Left ventricle myocardium inferior (tissue), 1 donor: ENCODE measurements around the gene ZBTB46. TPM values are rescaled to one million over a fixed set of nuclear protein-coding genes. Genes with fewer than 3 reads are reported as not detected.

ENCODE experiments used
- DNase-seq: peaks from one replicate; pipeline ENCODE4 v3.0.0-alpha.2; 2020
- H3K27ac ChIP-seq: fragments of 200-600 bp; replicated peaks from 2 replicates; pipeline ENCODE4 v1.8.0; 2021
- H3K27me3 ChIP-seq: fragments of 200-600 bp; 2 replicates; pipeline ENCODE4 v1.8.0; 2021; ENCODE audit warnings: low read depth
- H3K36me3 ChIP-seq: fragments of 200-600 bp; 2 replicates; pipeline ENCODE4 v1.8.0; 2021
- H3K4me1 ChIP-seq: fragments of 200-600 bp; 2 replicates; pipeline ENCODE4 v1.8.0; 2021
- H3K4me3 ChIP-seq: fragments of 200-600 bp; 2 replicates; pipeline ENCODE4 v1.8.0; 2021; ENCODE audit warnings: mild to moderate bottlenecking, moderate library complexity
- H3K9me3 ChIP-seq: fragments of 200-600 bp; replicated peaks from 2 replicates; pipeline ENCODE4 v1.8.0; 2021
- intact Hi-C: fragments of 100-400 bp; cut with micrococcal nuclease; formaldehyde crosslinking; loops from one replicate; pipeline ENCODE4 v1.11.0; 2022
- total RNA-seq: library from RNA; stranded (reverse); fragmentation: NEBNext Ultra II Directional; extraction: Animal tissue kit (Norgen Biotek cat#: 25700); gene quantifications from one replicate; pipeline ENCODE4 v1.2.1, GENCODE V29; 2021
- TF ChIP-seq, protein P1 (sequence below): fragments of 200-600 bp; IDR thresholded peaks from 2 replicates; pipeline ENCODE4 v1.8.0; 2021; ENCODE audit warnings: antibody characterized with exemption, mild to moderate bottlenecking, borderline replicate concordance
- donor health status: DM: no; HTN: yes; CAD: no; lungs with severe emphysema.

The ZBTB46 gene
- total RNA-seq, 1 donor from 2014 or later, result 13.6 TPM

DNA sequence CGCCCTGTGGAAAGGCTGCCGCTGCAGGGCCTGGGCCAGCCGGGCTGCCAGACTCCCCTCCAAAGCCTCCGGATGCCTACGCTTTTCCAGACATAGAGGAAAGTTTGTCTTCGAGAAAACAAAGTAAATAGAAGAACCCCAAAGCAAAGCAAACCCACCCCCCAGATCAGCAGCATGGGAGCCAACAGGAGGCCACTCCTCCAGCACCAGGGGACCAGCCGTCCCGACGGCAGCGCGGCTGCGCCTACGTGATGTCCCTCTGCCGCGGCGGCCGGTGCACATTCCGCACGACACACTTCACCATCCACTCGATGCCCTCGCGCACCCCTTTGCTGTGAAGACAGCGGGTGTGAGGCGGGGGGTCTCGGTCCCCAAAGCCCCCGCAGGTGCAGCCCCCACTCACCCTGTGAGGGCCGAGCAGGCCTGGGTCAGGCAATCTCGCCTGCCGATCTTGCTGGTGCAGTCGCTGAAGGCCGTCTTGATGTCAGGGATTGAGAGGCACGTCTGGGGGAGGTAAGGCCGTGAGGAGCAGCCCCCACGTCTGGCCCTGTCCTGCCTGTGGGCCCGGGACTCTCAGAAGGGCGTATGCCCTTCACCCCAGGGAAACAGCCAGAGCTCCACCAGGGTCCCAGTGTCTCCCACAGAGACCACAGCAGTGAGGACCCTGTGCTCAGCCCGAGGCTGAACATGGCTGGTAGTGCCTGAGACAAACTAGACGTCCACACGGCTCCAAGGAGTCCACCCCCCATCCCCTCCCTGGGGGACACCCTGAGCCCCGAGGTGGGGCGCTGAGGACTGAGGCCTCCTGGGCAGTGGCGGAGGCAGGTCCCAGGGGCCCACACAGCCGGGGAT lies 130.6 kb downstream of the ZBTB46 start:
- Histone ChIP-seq H3K36me3 (peaks cover 26% of the 10 kb centered on the region), H3K27ac (no peak overlapping the region), H3K4me3 (no peak overlapping the region), H3K4me1 (peaks cover 60% of the 10 kb centered on the region), H3K27me3 (no peaks in the 10 kb centered on the region), H3K9me3 (no peaks in the 10 kb centered on the region)
- no peak for DNase-seq
- TF ChIP-seq, protein P1, sequence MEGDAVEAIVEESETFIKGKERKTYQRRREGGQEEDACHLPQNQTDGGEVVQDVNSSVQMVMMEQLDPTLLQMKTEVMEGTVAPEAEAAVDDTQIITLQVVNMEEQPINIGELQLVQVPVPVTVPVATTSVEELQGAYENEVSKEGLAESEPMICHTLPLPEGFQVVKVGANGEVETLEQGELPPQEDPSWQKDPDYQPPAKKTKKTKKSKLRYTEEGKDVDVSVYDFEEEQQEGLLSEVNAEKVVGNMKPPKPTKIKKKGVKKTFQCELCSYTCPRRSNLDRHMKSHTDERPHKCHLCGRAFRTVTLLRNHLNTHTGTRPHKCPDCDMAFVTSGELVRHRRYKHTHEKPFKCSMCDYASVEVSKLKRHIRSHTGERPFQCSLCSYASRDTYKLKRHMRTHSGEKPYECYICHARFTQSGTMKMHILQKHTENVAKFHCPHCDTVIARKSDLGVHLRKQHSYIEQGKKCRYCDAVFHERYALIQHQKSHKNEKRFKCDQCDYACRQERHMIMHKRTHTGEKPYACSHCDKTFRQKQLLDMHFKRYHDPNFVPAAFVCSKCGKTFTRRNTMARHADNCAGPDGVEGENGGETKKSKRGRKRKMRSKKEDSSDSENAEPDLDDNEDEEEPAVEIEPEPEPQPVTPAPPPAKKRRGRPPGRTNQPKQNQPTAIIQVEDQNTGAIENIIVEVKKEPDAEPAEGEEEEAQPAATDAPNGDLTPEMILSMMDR, result no peak
- intact Hi-C loops, result no loop called here

DNA sequence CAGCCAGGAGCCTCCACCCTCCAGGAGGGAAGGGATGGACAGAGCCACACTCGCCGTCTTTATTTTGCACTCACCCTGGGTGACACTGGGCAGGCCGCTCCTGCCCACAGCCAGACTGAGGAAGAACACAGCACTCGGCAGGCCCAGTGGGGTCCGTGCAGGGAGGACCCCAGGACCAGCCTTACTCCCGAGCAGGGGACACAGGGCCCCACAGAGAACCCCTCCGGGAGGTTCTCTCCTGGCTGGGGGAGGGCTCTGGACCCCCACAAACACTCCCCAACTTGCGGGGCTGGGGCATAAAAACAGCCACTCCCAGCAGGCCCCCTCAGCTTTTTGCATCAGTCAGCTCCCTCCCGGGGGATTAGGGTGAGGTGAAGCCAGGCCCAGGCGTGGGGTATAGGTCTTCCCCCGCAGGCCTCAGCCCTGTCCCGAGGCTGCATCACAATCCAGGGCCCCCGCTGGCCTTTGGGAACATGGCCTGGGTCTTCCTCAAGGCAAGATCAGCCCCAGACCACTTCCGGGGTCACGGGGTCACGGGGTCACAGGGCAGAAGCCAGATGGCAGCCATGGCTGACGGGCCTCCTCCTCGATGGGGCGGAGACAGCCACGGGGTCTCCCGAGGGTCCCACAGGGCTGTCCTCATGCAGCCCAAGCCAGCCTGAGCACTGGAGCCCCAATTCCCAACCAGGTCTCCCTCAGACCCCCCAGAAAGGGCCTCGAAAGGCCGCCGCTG lies 131.4 kb downstream of the ZBTB46 start:
- H3K36me3 ChIP-seq, result peaks cover 22% of the 10 kb centered on the region
- peaks cover 66% of the 10 kb centered on the region for H3K4me1 ChIP-seq
- H3K4me3 ChIP-seq, result peak overlapping the region; percentile 13
- H3K27me3 ChIP-seq, result no peaks in the 10 kb centered on the region
- intact Hi-C loops, result no loop called here
- H3K9me3 ChIP-seq, result no peaks in the 10 kb centered on the region
- DNase-seq, result no peak
- TF ChIP-seq, protein P1, result no peak
- peak overlapping the region; percentile 53 for H3K27ac ChIP-seq

DNA sequence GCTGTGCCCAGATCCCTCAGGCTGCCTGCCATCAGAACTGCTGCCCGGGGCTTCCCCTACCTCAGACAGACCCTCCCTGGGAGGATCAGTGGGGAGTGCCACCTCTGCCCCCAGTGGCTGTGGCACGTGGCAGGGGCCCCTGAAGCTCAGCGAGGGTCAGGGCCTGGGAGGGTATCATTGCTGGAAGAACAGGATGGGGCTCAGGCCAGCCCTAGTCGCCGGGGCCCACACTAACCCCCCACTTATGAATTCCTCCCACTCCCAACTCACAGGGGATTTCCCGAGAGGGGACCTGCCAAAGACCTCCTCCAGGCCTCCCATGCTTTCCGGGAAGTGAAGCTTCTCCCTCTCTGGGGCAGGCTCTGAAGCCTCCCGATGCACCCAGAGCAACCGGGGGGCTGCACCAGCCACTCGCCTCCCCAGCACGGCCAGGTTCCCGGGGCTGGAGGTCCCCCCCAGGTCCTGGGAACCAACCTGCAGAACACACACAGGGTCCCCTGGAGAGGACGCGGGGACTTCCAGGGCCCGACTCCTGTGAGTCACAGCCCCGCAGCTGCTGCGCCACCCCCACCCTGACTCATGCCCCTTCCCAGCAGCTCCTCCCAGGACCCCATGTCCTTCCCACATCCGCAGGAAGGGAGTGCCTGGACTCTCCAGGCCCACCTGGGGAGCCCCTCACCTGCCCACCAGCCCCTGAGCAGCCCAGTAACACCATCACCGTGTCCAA lies 132.2 kb downstream of the ZBTB46 start:
- TF ChIP-seq, protein P1, result no peak
- H3K36me3 ChIP-seq, result peaks cover 20% of the 10 kb centered on the region
- H3K27ac ChIP-seq, result peak overlapping the region; percentile 53
- no peaks in the 10 kb centered on the region for H3K9me3 ChIP-seq
- peak overlapping the region; percentile 13 for H3K4me3 ChIP-seq
- H3K4me1 ChIP-seq, result peaks cover 70% of the 10 kb centered on the region
- intact Hi-C loops, result no loop called here
- DNase-seq, result no peak
- no peaks in the 10 kb centered on the region for H3K27me3 ChIP-seq

DNA sequence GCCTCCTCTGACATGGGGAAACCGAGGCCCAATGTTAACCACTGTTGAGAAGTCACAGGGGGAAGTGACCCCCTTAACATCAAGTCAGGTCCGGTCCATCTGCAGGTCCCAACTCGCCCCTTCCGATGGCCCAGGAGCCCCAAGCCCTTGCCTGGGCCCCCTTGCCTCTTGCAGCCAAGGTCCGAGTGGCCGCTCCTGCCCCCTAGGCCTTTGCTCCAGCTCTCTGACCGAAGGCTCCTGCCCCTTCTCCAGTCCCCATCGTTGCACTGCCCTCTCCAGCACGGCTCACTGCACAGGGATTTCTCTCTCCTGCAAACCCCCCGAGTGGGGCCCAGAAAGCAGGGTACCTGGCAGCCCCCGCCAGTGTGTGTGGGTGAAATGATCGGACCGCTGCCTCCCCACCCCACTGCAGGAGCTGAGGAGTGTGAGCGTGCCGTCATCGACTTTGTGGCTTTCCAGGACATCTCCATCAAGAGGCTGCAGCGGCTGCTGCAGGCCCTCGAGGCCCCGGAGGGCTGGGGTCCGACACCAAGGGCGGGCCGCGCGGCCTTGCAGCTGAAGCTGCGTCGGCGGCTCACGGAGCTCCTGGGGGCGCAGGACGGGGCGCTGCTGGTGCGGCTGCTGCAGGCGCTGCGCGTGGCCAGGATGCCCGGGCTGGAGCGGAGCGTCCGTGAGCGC lies 133.1 kb downstream of the ZBTB46 start:
- peak overlapping the region; percentile 53 for H3K27ac ChIP-seq
- TF ChIP-seq, protein P1, result no peak
- no peaks in the 10 kb centered on the region for H3K27me3 ChIP-seq
- H3K36me3 ChIP-seq, result peaks cover 14% of the 10 kb centered on the region
- no peak for DNase-seq
- intact Hi-C loops, result no loop called here
- no peaks in the 10 kb centered on the region for H3K9me3 ChIP-seq
- no peak overlapping the region for H3K4me3 ChIP-seq
- peaks cover 70% of the 10 kb centered on the region for H3K4me1 ChIP-seq

DNA sequence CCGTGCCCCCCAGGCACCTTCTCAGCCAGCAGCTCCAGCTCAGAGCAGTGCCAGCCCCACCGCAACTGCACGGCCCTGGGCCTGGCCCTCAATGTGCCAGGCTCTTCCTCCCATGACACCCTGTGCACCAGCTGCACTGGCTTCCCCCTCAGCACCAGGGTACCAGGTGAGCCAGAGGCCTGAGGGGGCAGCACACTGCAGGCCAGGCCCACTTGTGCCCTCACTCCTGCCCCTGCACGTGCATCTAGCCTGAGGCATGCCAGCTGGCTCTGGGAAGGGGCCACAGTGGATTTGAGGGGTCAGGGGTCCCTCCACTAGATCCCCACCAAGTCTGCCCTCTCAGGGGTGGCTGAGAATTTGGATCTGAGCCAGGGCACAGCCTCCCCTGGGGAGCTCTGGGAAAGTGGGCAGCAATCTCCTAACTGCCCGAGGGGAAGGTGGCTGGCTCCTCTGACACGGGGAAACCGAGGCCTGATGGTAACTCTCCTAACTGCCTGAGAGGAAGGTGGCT lies 133.7 kb downstream of the ZBTB46 start:
- intact Hi-C loops, result no loop called here
- TF ChIP-seq, protein P1, result no peak
- Histone ChIP-seq H3K4me1 (peaks cover 70% of the 10 kb centered on the region), H3K4me3 (peak overlapping the region; percentile 53), H3K36me3 (peaks cover 14% of the 10 kb centered on the region), H3K27me3 (no peaks in the 10 kb centered on the region), H3K27ac (peak overlapping the region; percentile 30), H3K9me3 (no peaks in the 10 kb centered on the region)
- peak; percentile 13 for DNase-seq
